GM12873 (cell line): ENCODE measurements around the gene UBC.

ENCODE experiments used
- TF ChIP-seq, protein P1 (sequence below): IDR thresholded peaks from 2 replicates; pipeline ENCODE4 v1.5.1; 2012; ENCODE audit warnings: low read depth, mild to moderate bottlenecking, moderate library complexity, low read length, control low read depth; ENCODE audit not compliant: insufficient read depth; ENCODE audit errors: missing control alignments

UBC gene

GRCh38 chr12:124940393-124941169, 26.1 kb upstream of the UBC start:
- TF ChIP-seq, protein P1, sequence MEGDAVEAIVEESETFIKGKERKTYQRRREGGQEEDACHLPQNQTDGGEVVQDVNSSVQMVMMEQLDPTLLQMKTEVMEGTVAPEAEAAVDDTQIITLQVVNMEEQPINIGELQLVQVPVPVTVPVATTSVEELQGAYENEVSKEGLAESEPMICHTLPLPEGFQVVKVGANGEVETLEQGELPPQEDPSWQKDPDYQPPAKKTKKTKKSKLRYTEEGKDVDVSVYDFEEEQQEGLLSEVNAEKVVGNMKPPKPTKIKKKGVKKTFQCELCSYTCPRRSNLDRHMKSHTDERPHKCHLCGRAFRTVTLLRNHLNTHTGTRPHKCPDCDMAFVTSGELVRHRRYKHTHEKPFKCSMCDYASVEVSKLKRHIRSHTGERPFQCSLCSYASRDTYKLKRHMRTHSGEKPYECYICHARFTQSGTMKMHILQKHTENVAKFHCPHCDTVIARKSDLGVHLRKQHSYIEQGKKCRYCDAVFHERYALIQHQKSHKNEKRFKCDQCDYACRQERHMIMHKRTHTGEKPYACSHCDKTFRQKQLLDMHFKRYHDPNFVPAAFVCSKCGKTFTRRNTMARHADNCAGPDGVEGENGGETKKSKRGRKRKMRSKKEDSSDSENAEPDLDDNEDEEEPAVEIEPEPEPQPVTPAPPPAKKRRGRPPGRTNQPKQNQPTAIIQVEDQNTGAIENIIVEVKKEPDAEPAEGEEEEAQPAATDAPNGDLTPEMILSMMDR, result peak; percentile 99

DNA sequence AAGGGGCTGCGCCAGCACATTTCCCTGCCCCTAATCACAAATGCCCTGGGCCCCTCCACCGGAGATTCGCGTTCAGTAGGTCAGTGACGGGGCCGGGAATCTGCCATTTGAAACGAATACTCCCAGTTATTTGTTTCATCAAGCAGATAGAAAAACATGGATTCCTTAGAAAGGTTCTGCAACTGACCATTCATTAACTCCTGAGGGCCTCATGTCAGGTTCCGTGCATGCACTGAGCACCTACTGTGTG, 25.6 kb upstream of the UBC start:
- TF ChIP-seq, protein P1, result no peak

DNA sequence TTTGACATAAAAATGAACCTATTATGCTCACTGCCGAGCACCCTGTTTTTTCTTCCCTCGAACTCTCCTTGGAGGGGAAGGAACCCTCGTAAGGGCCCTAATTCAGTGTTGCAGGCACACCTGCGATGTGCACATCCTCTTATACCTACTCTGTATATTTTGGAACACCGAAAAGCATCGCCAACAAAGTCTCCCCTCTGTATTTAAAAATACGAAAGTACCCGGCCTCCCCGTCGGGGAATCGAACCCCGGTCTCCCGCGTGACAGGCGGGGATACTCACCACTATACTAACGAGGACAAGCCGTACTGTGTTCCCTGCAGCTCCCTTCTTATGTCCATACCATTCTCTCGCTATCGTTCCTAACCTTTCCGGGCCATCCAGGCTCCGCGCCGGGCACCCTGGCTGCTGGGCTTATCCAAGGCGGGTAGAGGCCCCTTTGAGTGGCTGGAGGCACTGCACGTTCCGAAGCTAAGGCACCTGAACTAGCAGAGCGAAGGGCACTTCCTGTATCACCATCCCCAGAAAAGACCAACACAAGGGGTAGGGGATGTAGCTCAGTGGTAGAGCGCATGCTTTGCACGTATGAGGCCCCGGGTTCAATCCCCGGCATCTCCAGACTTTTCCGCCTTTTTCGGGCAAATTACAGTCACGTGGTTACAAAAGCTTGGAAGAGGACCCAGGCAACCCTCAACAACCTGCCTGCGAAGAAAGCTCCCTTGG, 25.1 kb upstream of the UBC start:
- TF ChIP-seq, protein P1, result no peak

DNA sequence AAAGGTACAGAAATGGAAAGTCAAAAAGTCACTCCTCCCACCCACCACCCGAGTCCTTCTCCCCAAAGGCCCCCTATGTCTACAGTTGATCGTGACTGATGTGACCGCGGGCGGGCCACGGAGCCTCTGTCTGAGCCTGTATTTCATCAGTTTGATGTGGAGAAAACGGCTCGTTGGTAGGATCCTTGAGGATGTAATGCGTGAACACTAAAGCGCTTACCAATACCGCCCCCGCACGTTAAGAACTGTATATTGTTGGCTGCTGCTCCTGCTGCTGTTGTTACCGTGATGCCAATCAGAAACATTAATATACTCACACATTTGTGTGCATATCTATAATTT, 24.6 kb upstream of the UBC start:
- TF ChIP-seq, protein P1, result peak; percentile 44

DNA sequence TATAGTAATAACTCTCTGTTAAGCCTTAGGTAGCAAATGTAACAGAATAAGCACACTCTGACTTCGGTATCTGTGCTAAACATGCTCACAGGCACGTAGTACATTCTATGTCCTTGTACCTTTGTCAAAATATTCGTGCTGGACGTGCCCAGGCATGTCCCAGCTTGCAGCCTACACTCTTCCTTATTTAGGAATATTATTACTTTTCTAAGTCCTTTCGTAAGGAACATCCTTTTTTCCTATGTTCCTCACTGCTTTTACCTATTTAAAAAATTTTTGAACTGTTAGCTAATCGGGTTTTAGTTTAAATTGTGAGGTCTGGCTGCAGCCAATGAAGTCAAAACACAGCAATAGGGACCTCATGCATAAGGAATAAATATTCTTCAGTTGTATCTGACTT, 24.1 kb upstream of the UBC start:
- TF ChIP-seq, protein P1, result no peak

DNA sequence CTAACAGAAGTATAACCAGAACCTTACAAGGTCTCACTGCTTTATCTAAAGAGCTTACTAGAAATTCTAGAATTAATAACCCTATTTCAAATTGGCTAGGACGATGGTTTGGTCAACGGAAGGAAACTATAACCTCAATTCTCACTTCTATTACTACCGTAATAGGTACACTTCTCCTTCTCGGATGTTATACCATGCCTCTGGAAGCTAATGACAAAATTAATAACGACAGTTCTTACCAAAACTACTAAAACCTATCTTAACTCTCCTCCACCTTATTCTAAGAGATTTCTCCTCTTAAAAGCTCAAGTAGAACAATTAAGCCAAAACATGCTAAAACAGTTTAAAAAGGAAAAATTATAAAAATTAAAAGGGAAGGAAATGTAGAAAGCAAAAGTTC, 23.7 kb upstream of the UBC start:
- TF ChIP-seq, protein P1, result no peak

GRCh38 chr12:124930586-124930985, 16.1 kb upstream of the UBC start:
- TF ChIP-seq, protein P1, result no peak
